Neural progenitor cell (in vitro differentiated cells): ENCODE data around the gene NFIA.

ENCODE experiments used
- EZH2 ChIP-seq: fragments of 200-600 bp; sonication (generic); IDR thresholded peaks from 2 replicates; pipeline ENCODE4 v1.6.1; 2017; ENCODE audit warnings: antibody characterized with exemption, mild to moderate bottlenecking, moderate library complexity
- EZH2phosphoT487 ChIP-seq: fragments of 200-600 bp; sonication (generic); IDR thresholded peaks from 2 replicates; pipeline ENCODE4 v1.6.1; 2017; ENCODE audit warnings: antibody characterized with exemption

DNA sequence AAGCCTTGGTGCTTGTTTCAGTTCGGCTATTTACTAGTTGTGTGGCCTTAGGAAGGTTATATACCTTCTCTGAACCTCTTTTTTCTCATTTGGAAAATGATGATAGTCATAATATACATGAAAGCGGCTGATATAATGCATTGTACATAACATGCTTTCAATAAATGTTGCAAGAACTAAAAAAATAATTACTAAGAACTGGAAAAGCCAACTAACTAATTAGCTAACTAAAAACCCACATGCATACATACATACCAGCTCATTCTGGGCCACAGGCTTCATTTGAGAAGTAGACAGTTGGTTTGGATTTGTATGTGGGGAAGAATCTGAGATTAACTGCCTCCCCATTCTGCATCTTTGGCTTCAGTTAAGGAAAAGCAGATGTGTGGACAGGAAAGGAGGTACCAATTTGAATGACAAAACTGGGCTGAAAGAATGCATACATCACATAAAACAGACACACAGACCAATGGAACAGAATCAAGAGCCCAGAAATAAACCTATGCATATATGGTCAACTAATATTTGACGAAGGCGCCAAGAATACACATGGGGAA, 424.7 kb downstream of the NFIA start:
- TF ChIP-seq EZH2phosphoT487 (no peak), EZH2 (no peak)
